Activated T-cell treated with anti-CD3 and anti-CD28 coated beads, Interleukin-2, amount 50 U/mL, for 4 hours (primary cell): Measurements from ENCODE around the gene ATG7. TPM values are rescaled to one million over a fixed set of nuclear protein-coding genes. Genes with fewer than 3 reads are reported as not detected.

Source experiments
- ATAC-seq, 2 donors: fragments of 200-7000 bp; cut with Tn5 transposase; one replicate each; pipeline ENCODE4 v1.10.0; 2021
- DNase-seq: peaks from one replicate; pipeline ENCODE4 v3.0.0-alpha.2; 2020
- H3K27me3 Mint-ChIP-seq: one replicate; pipeline ENCODE4 v1.8.0; 2021; ENCODE audit warnings: low read depth, mixed read lengths
- H3K36me3 Mint-ChIP-seq: one replicate; pipeline ENCODE4 v1.8.0; 2022; ENCODE audit warnings: mixed read lengths; ENCODE audit not compliant: insufficient read depth
- H3K4me1 Mint-ChIP-seq: one replicate; pipeline ENCODE4 v1.8.0; 2021; ENCODE audit warnings: low read depth, mixed read lengths
- H3K4me3 Mint-ChIP-seq: one replicate; pipeline ENCODE4 v1.8.0; 2021; ENCODE audit warnings: mild to moderate bottlenecking, moderate library complexity, mixed read lengths
- H3K9me3 Mint-ChIP-seq: one replicate; pipeline ENCODE4 v1.8.0; 2021; ENCODE audit warnings: mixed read lengths
- total RNA-seq, 3 donors: library from RNA; stranded (reverse); gene quantifications; one replicate each; pipeline ENCODE4 v1.2.1, GENCODE V29; 2021

Gene ATG7
- total RNA-seq, 3 donors from 2014 or later, result 32.6 to 36.6 (median 35.6) TPM

DNA sequence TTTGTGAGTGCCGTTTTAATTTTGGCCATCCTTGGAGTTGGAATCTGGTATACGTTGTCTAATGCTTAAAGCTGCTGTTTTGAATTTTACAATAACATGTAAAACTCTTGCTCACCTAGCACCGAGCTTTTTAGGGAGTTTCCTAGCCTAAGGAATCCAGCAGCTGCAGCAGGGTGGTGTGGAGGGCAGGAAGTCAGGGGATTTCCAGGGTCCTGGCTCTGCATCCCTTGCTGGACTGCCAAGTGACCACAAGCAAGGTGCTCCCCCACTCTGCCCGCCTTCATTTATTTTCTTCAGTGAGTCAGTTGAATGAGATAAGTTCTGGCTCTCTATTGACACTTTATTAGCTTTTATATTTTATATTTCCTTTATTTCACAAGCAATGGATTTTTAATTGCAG lies 113.7 kb downstream of the ATG7 start:
- H3K4me1 Mint-ChIP-seq, result peaks cover 8% of the 10 kb centered on the region
- H3K36me3 Mint-ChIP-seq, result peaks cover 20% of the 10 kb centered on the region
- no peak for DNase-seq
- H3K9me3 Mint-ChIP-seq, result no peaks in the 10 kb centered on the region
- no peak for ATAC-seq
- no peaks in the 10 kb centered on the region for H3K27me3 Mint-ChIP-seq
- H3K4me3 Mint-ChIP-seq, result no peak overlapping the region

DNA sequence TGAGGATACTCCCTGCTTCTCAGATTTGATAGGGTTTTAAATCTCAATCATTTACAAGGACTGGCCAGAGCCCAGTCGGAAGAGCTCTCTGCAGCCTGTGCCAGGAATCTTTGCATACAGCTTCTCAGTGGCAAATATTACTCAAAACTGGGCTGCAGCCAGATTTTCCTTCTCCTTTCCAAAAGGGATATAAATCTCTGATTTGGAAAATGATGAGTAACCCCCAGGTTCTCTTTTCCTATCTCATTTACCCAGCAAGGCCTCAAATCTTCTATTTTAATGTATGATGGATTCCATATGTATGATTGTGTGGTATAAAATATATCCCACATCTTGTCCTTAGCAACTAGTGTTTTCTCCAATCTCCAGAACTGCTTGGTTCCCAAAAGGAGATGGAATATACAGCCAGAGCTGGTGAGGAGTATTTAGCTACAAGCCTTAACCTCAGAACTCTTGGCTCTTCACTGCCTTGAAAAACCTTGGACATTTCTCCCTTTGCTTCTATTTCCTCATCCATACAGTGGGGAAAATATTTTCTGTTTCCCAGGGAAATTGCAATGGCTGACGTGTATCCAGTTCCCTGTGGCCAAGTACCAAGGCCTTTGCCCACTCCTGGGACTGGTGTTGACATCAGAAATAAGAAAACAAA lies 114.4 kb downstream of the ATG7 start:
- Mint-ChIP-seq H3K36me3 (peaks cover 24% of the 10 kb centered on the region), H3K9me3 (no peaks in the 10 kb centered on the region), H3K4me1 (peaks cover 15% of the 10 kb centered on the region)

DNA sequence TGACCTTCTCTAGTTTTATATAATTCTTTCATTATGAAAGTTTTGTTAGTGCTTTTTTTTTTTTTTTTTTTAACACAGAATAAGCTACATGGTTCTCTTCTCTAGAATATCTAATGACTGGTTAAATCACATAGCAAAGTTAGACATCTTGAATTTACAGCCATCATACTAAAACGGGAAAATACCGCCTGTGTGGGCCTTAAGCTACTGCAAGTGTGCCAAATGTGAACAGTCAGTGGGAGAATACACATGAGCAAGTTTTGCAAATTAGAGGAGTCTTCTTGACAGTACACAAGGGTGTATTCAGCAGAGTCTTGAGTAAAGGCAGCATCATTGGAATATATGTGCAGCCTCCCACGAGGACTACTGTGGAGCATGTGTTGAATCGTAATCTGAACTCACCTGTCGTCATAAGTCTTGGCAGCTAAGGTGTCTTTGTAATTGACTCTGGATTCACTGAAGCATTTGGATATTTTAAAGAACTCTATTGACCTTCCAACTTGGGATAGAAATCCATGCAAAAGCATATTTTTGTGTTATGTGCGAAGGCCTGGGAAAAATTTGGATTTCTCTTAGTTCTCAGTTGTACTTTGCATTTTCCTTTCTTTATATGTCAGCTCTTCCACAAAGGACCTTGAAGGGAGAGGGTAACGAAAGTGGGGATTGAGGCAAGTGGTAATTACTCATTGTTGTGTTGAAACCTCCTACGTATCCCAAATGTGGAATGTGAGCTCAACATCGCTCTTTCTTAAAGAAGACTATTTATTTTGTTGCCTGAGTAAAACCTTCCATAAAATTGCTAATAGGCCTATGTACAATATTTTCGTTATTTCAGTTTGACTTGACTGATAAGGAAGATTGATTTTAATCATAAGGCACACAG lies 117.4 kb downstream of the ATG7 start:
- Mint-ChIP-seq H3K4me1 (peaks cover 32% of the 10 kb centered on the region), H3K4me3 (no peak overlapping the region), H3K36me3 (peaks cover 17% of the 10 kb centered on the region), H3K27me3 (no peaks in the 10 kb centered on the region), H3K9me3 (no peaks in the 10 kb centered on the region)
- ATAC-seq (no peak), DNase-seq (no peak)

More for the DNA sequence above, 114.4 kb downstream of the ATG7 start:
- Mint-ChIP-seq H3K27me3 (no peaks in the 10 kb centered on the region), H3K4me3 (no peak overlapping the region)
- ATAC-seq, result no peak
- no peak for DNase-seq

DNA sequence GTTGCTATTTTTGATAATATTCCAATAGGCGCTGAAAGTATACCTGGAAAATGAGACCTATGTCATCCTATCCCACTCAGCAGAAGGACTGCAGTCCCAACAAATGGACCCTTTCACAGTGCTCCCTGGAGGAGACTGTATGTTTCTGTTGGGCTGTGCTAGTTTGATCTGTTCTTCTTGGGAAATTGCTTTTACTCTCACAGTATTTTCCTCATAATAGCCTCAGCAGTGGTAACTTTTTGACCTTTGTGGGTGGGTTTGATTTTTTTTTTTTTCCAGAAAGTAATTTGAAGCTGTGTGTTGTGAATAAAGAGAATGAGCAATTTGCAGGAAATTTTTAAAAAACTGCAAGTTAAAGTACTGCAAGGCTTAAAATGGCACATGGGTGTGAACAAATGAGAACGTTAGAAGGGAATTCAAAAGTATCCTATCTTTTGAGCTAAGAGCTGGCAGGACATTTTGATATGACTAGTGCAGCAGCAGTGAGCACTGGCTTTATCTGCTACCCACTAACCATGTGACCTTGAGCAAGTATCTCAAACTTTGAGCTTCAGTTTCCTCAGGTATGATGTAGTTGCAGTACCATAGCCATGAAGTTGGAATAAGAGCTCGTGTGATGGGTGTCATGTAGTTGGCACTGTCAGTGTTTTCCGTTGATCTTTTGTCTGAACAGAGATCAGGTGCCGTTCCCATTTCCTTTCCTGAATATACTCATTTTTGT lies 118.4 kb downstream of the ATG7 start:
- H3K4me3 Mint-ChIP-seq, result no peak overlapping the region
- no peaks in the 10 kb centered on the region for H3K27me3 Mint-ChIP-seq
- peaks cover 17% of the 10 kb centered on the region for H3K36me3 Mint-ChIP-seq
- H3K9me3 Mint-ChIP-seq, result no peaks in the 10 kb centered on the region
- H3K4me1 Mint-ChIP-seq, result peaks cover 32% of the 10 kb centered on the region
- no peak for ATAC-seq
- DNase-seq, result no peak

DNA sequence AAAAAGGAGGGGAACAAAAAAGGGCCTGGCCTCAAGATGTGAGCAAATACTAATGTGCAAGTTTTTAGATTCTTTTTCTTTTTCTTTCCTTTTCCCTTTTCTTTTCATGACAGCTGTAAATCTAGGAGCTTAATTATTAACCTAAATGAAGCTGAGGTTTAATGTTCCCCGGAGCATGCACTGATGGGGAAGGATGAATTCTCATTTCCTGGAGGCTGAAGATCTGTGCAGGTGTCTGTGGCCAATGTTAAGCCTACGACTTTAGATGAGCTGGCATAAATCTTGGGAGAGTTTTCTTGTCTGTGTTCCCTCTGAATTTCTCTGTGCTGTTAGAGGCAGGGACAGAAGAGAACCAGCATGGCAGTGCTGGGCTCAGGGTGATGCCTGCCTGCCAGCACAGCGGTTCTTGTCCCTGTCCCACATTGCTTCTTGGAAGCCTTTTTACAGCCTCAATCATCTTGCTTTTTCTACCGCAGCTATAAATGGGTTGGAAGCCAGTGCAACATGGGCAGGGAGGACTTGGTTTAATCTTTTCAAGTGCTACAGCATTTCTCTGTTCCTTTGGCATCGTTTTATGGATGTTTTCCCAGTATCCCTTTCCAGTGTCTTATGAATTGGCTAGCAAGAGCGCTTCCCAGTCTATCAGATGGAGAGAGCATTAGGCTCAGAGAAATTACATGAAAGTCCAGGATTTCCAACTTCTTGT lies 119.1 kb downstream of the ATG7 start:
- Mint-ChIP-seq H3K36me3 (peaks cover 16% of the 10 kb centered on the region), H3K4me3 (no peak overlapping the region), H3K9me3 (no peaks in the 10 kb centered on the region), H3K4me1 (peaks cover 32% of the 10 kb centered on the region), H3K27me3 (no peaks in the 10 kb centered on the region)
- no peak for ATAC-seq
- DNase-seq, result no peak

DNA sequence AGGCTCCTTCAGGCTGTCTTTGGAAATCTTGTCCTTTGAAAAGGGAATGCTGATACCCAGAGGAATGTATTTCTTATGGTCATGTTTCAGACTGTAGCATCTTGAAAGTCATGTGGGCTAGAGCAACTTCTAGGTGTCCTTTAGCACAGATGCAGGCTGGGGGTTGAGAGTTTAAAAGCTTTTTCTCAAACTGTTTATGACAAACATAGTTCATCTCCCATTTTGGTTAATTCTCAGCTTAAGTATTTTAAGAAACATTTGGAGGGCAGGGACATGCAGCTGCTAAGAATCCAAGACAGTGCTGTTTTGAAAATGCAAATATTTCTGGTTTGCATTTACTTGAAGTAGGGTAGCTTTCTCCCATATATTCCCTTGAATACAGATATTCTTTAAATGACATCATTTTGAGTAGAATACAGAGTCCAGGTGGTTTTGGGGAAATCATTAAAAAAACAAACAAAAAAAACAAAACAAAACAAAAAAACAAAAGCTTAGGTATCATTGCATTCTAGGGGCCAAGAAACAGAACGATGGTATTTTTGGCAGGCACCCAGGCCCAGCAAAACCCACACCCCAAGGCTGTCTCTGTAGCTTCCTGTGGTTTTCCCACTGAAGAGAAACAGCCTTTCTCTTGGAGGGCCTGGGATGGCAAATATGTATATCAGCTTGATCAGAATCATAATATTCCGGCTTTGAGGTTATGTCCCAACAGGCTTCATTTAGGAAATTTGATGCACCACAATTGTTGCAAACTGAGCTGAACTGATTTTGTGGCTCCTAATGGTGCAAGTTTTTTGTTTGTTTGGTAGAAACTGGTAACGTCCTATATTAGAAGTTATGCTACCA lies 120.0 kb downstream of the ATG7 start:
- H3K4me3 Mint-ChIP-seq, result no peak overlapping the region
- H3K36me3 Mint-ChIP-seq, result peaks cover 13% of the 10 kb centered on the region
- peaks cover 32% of the 10 kb centered on the region for H3K4me1 Mint-ChIP-seq
- no peaks in the 10 kb centered on the region for H3K9me3 Mint-ChIP-seq
- ATAC-seq (no peak), DNase-seq (no peak)
- H3K27me3 Mint-ChIP-seq, result no peaks in the 10 kb centered on the region

DNA sequence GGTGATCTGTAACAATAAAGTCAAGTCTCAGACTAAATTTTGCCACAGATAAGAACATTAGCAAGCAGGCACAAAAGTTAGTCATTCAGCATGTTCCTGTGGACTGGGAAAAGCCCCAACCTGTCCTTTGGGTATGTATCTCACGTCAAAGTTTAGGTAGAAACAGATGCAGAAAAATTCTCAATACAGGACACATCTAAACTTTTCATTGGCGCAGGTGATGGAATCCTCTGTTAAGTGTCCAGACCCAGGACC lies 120.6 kb downstream of the ATG7 start:
- no peak overlapping the region for H3K4me3 Mint-ChIP-seq
- ATAC-seq (no peak), DNase-seq (no peak)
- peaks cover 32% of the 10 kb centered on the region for H3K4me1 Mint-ChIP-seq
- H3K27me3 Mint-ChIP-seq, result no peaks in the 10 kb centered on the region
- H3K36me3 Mint-ChIP-seq, result peaks cover 13% of the 10 kb centered on the region
- H3K9me3 Mint-ChIP-seq, result no peaks in the 10 kb centered on the region

DNA sequence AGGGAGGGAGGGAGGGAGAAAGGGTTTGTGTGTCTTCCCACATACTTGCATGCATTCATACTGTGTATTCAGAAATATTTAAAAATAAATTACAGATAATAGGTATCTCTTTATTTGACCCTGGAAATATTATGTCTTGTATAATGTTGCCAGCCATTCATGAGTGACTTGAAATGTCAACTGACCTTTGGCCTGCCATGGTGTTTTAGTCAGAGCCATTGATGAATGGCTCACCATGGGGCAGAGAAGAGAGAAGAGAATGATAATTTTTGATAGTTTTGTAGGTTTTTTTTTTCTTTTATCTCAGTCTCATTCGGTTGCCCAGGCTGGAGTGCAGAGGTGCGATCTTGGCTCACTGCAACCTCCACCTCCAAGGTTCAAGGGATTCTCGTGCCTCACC lies 121.2 kb downstream of the ATG7 start:
- ATAC-seq, result no peak
- no peak for DNase-seq
- H3K36me3 Mint-ChIP-seq, result peaks cover 13% of the 10 kb centered on the region
- no peaks in the 10 kb centered on the region for H3K9me3 Mint-ChIP-seq
- no peaks in the 10 kb centered on the region for H3K27me3 Mint-ChIP-seq
- no peak overlapping the region for H3K4me3 Mint-ChIP-seq
- H3K4me1 Mint-ChIP-seq, result peaks cover 32% of the 10 kb centered on the region

DNA sequence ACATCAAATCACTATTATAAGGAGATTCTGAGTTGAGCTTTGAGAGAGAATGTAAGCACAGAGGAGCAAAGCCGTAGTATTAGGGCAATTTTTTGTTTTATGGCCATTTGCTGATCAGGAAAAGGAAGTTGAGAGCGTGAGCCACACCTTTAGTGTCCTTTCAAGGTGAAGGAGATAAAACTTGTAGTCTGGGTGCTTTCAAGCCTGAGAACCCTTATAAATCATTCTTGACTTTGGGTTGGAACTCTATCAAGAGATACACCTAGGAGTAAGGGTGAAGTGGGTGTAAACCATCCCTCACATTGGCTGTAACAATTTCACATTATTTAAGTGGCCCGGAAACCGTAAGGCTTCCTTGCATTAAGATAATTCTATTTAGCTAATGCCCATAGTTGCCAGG lies 122.2 kb downstream of the ATG7 start:
- Mint-ChIP-seq H3K36me3 (peaks cover 15% of the 10 kb centered on the region), H3K4me3 (no peak overlapping the region), H3K9me3 (no peaks in the 10 kb centered on the region), H3K27me3 (no peaks in the 10 kb centered on the region), H3K4me1 (peaks cover 32% of the 10 kb centered on the region)
- no peak for DNase-seq
- ATAC-seq, result no peak

DNA sequence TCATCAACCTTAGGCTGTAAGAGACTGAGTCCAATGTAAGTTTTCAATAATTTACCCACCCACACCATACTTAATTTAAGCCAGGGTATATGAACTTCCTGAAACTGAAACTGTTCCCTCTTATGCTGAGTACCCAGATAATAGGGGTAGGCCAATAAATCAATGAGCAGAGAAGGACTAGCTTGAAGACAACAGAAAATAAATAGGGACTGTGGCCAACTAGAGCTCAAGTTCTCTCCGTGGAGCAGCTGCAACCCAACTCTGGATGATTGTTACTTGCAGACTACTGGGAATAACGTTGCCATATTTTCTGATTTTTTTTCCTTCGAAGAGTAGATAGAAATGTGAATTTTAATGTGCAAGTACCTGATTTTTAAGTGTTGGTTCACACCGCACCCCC lies 128.0 kb downstream of the ATG7 start:
- no peak for ATAC-seq
- H3K4me3 Mint-ChIP-seq, result no peak overlapping the region

DNA sequence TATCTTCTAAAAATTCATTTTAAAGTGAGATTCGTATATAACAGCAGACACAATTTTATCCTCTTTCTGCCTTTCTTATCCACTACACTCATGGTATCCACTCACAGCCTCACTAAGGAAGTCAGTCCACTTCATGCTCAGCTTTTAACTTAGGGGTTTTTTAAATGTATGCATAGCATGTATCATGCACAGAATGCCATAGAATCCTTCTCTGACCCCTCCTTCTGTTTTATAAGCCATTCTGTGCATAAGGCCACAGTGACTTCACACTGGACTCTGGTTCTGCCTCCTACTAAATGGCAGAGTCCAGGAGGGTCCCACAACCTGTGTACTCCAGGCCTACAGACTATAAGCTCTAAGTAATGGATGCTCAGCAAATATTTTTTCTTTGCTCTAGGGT lies 129.2 kb downstream of the ATG7 start:
- ATAC-seq (no peak), DNase-seq (no peak)
- Mint-ChIP-seq H3K27me3 (no peaks in the 10 kb centered on the region), H3K4me1 (no peaks in the 10 kb centered on the region), H3K4me3 (no peak overlapping the region), H3K9me3 (peaks cover 5% of the 10 kb centered on the region), H3K36me3 (peaks cover 32% of the 10 kb centered on the region)

More for the DNA sequence above, 128.0 kb downstream of the ATG7 start:
- DNase-seq, result no peak
- H3K9me3 Mint-ChIP-seq, result peaks cover 4% of the 10 kb centered on the region
- H3K27me3 Mint-ChIP-seq, result no peaks in the 10 kb centered on the region
- no peaks in the 10 kb centered on the region for H3K4me1 Mint-ChIP-seq
- peaks cover 24% of the 10 kb centered on the region for H3K36me3 Mint-ChIP-seq

DNA sequence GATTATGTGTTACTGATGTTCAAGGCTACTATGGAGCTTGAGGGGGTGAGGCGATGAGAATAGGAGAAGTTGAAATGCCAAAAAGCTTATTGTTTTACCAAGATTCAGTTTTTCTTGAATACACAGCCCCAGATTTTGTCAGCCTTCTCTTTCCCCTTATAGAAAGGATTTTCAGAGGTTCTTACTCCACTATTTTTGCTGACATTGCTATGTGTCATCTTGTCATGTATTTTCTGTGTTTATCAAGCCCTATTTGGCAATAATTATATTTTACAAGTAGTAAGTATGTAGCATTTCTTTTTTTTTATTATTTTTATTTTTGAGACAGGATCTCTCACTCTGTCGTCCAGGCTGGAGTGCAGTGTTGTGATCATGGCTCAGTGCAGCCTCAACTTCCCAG lies 133.1 kb downstream of the ATG7 start:
- ATAC-seq, result no peak
- H3K27me3 Mint-ChIP-seq, result no peaks in the 10 kb centered on the region
- H3K4me3 Mint-ChIP-seq, result no peak overlapping the region
- H3K9me3 Mint-ChIP-seq, result peaks cover 22% of the 10 kb centered on the region
- H3K4me1 Mint-ChIP-seq, result no peaks in the 10 kb centered on the region
- DNase-seq, result no peak
- peaks cover 64% of the 10 kb centered on the region for H3K36me3 Mint-ChIP-seq

DNA sequence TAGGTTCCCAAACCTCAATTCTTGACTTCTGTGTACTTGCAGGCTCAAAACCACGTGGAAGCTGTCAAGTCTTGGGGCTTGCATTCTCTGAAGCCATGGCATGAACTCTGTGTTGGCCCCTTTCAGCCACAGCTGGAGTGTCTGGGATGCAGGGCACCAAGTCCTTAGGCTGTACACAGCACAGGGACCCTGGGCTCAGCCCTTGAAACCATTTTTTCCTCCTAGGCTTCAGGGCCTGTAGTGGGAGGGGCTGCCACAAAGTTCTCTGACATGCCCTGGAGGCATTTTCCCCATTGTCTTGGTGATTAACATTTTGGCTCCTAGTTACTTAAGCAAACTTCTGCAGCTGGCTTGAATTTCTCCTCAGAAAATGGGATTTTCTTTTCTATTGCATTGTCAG lies 135.4 kb downstream of the ATG7 start:
- peaks cover 2% of the 10 kb centered on the region for H3K4me1 Mint-ChIP-seq
- no peak for DNase-seq
- H3K9me3 Mint-ChIP-seq, result peaks cover 33% of the 10 kb centered on the region
- ATAC-seq, result no peak
- H3K4me3 Mint-ChIP-seq, result no peak overlapping the region
- no peaks in the 10 kb centered on the region for H3K27me3 Mint-ChIP-seq
- peaks cover 71% of the 10 kb centered on the region for H3K36me3 Mint-ChIP-seq
